ENCODE data around the gene GRM3. TPM values are rescaled to one million over a fixed set of nuclear protein-coding genes. Genes with fewer than 3 reads are reported as not detected.

The GRM3 gene
- total and polyA plus RNA-seq, 2 donors (not counting 1 experiment from before 2014, with no cell fraction given) = not detected

GRCh38 chr7:86784765-86785164 lies 141.1 kb downstream of the GRM3 start:
- Histone ChIP-seq H3K27me3 (ENCODE audit: control insufficient read depth, insufficient read depth, low read length) (no peaks in the 10 kb centered on the region), H3K4me3 (replicated peaks in 1 of 4; ENCODE audit: control extremely low read depth in 1 of 4, insufficient read depth in 1 of 4, low read depth in 3 of 4, low read length in 4 of 4) (no peak overlapping the region), H3K4me2 (ENCODE audit: extremely low read depth, insufficient read depth, low read length) (no peak overlapping the region), H3K36me3 (ENCODE audit: control insufficient read depth, insufficient read depth, low read length) (no peaks in the 10 kb centered on the region), H3K9me3 (ENCODE audit: control insufficient read depth, insufficient read depth, low read depth, low read length) (no peaks in the 10 kb centered on the region), H2AFZ (ENCODE audit: low read length) (no peak overlapping the region), H3K4me1 (ENCODE audit: control insufficient read depth, extremely low read depth, insufficient read depth, low read length) (no peaks in the 10 kb centered on the region), H3K27ac (ENCODE audit: insufficient read depth, low read length) (no peak overlapping the region), H3K79me2 (ENCODE audit: control insufficient read depth, insufficient read depth, low read length) (no peaks in the 10 kb centered on the region), H3K9ac (ENCODE audit: insufficient read depth, low read length) (no peak overlapping the region), H4K20me1 (ENCODE audit: control insufficient read depth, extremely low read depth, insufficient read depth, low read length) (no peaks in the 10 kb centered on the region)
- no peak for DNase-seq (ENCODE audit: low read depth in 2 of 2)
- TF ChIP-seq CTCF (conservative IDR thresholded peaks at IDR 0.05 in 1 of 2, IDR thresholded peaks at IDR 0.05 in 1 of 2; ENCODE audit: low read depth in 1 of 2, low read length in 2 of 2) (no peak), EZH2 (IDR thresholded peaks at IDR 0.05; ENCODE audit: low read length, missing control alignments) (no peak)

- Histone ChIP-seq H2AFZ (ENCODE audit: low read length) (no peak overlapping the region), H3K4me3 (replicated peaks in 1 of 4; ENCODE audit: control extremely low read depth in 1 of 4, insufficient read depth in 1 of 4, low read depth in 3 of 4, low read length in 4 of 4) (no peak overlapping the region), H3K4me1 (ENCODE audit: control insufficient read depth, extremely low read depth, insufficient read depth, low read length) (no peaks in the 10 kb centered on the region), H3K27me3 (ENCODE audit: control insufficient read depth, insufficient read depth, low read length) (no peaks in the 10 kb centered on the region), H4K20me1 (ENCODE audit: control insufficient read depth, extremely low read depth, insufficient read depth, low read length) (no peaks in the 10 kb centered on the region), H3K79me2 (ENCODE audit: control insufficient read depth, insufficient read depth, low read length) (no peaks in the 10 kb centered on the region), H3K27ac (ENCODE audit: insufficient read depth, low read length) (no peak overlapping the region), H3K4me2 (ENCODE audit: extremely low read depth, insufficient read depth, low read length) (no peak overlapping the region), H3K9ac (ENCODE audit: insufficient read depth, low read length) (no peak overlapping the region), H3K36me3 (ENCODE audit: control insufficient read depth, insufficient read depth, low read length) (no peaks in the 10 kb centered on the region), H3K9me3 (ENCODE audit: control insufficient read depth, insufficient read depth, low read depth, low read length) (no peaks in the 10 kb centered on the region)
- no peak for DNase-seq (ENCODE audit: low read depth in 2 of 2)
- no peak for TF ChIP-seq CTCF (conservative IDR thresholded peaks at IDR 0.05 in 1 of 2, IDR thresholded peaks at IDR 0.05 in 1 of 2; ENCODE audit: low read depth in 1 of 2, low read length in 2 of 2)
- no peak for TF ChIP-seq EZH2 (IDR thresholded peaks at IDR 0.05; ENCODE audit: low read length, missing control alignments)
Measured at GRCh38 chr7:86785641-86786040, 141.9 kb downstream of the GRM3 start.

- H3K4me2 ChIP-seq (ENCODE audit: extremely low read depth, insufficient read depth, low read length) = no peak overlapping the region
Measured at GRCh38 chr7:86786376-86786775, 142.7 kb downstream of the GRM3 start.

More at GRCh38 chr7:86786376-86786775, 142.7 kb downstream of the GRM3 start:
- Histone ChIP-seq H3K79me2 (ENCODE audit: control insufficient read depth, insufficient read depth, low read length) (no peaks in the 10 kb centered on the region), H4K20me1 (ENCODE audit: control insufficient read depth, extremely low read depth, insufficient read depth, low read length) (no peaks in the 10 kb centered on the region), H3K4me1 (ENCODE audit: control insufficient read depth, extremely low read depth, insufficient read depth, low read length) (no peaks in the 10 kb centered on the region), H3K27me3 (ENCODE audit: control insufficient read depth, insufficient read depth, low read length) (no peaks in the 10 kb centered on the region), H3K27ac (ENCODE audit: insufficient read depth, low read length) (no peak overlapping the region), H3K36me3 (ENCODE audit: control insufficient read depth, insufficient read depth, low read length) (no peaks in the 10 kb centered on the region), H3K9ac (ENCODE audit: insufficient read depth, low read length) (no peak overlapping the region), H3K9me3 (ENCODE audit: control insufficient read depth, insufficient read depth, low read depth, low read length) (no peaks in the 10 kb centered on the region), H3K4me3 (replicated peaks in 1 of 4; ENCODE audit: control extremely low read depth in 1 of 4, insufficient read depth in 1 of 4, low read depth in 3 of 4, low read length in 4 of 4) (no peak overlapping the region), H2AFZ (ENCODE audit: low read length) (no peak overlapping the region)
- DNase-seq (ENCODE audit: low read depth in 2 of 2) = no peak
- TF ChIP-seq CTCF (conservative IDR thresholded peaks at IDR 0.05 in 1 of 2, IDR thresholded peaks at IDR 0.05 in 1 of 2; ENCODE audit: low read depth in 1 of 2, low read length in 2 of 2) = no peak
